Skeletal muscle satellite cell (primary cell): ENCODE measurements around the gene NFASC.

Experiments used
- H3K27me3 ChIP-seq: 2 replicates; pipeline ENCODE4 v1.7.0; 2013; ENCODE audit warnings: low read length; ENCODE audit not compliant: control insufficient read depth, insufficient read depth
- H3K36me3 ChIP-seq: 2 replicates; pipeline ENCODE4 v1.7.0; 2013; ENCODE audit warnings: mild to moderate bottlenecking, control low read depth, low read length; ENCODE audit not compliant: insufficient read depth
- H3K4me1 ChIP-seq: 2 replicates; pipeline ENCODE4 v1.7.0; 2013; ENCODE audit warnings: low read length; ENCODE audit not compliant: control insufficient read depth, insufficient read depth
- H3K4me2 ChIP-seq: 2 replicates; pipeline ENCODE4 v1.7.0; 2013; ENCODE audit warnings: mild to moderate bottlenecking, low read length
- H3K4me3 ChIP-seq: 2 replicates; pipeline ENCODE4 v1.7.0; 2013; ENCODE audit warnings: low read length
- H3K9ac ChIP-seq: 2 replicates; pipeline ENCODE4 v1.7.0; 2013; ENCODE audit warnings: mild to moderate bottlenecking, low read depth, low read length, moderate library complexity
- H3K9me3 ChIP-seq: replicated peaks from 2 replicates; pipeline ENCODE4 v1.7.0; 2013; ENCODE audit warnings: mild to moderate bottlenecking, control low read depth, low read length

NFASC gene

GRCh38 chr1:205061665-205062069 is 191.0 kb downstream of the NFASC start:
- no peaks in the 10 kb centered on the region for H3K4me1 ChIP-seq
- H3K9ac ChIP-seq, result no peak overlapping the region

GRCh38 chr1:205062319-205062718 is 191.7 kb downstream of the NFASC start:
- Histone ChIP-seq H3K4me3 (no peak overlapping the region), H3K4me2 (no peak overlapping the region), H3K27me3 (peaks cover 17% of the 10 kb centered on the region), H3K36me3 (no peaks in the 10 kb centered on the region), H3K4me1 (no peaks in the 10 kb centered on the region), H3K9ac (no peak overlapping the region), H3K9me3 (no peaks in the 10 kb centered on the region)

More at GRCh38 chr1:205061665-205062069, 191.0 kb downstream of the NFASC start:
- peaks cover 17% of the 10 kb centered on the region for H3K27me3 ChIP-seq
- no peaks in the 10 kb centered on the region for H3K36me3 ChIP-seq
- no peak overlapping the region for H3K4me2 ChIP-seq
- H3K4me3 ChIP-seq, result no peak overlapping the region
- H3K9me3 ChIP-seq, result no peaks in the 10 kb centered on the region

GRCh38 chr1:205062895-205063294 is 192.2 kb downstream of the NFASC start:
- Histone ChIP-seq H3K27me3 (peaks cover 17% of the 10 kb centered on the region), H3K9me3 (no peaks in the 10 kb centered on the region), H3K4me1 (no peaks in the 10 kb centered on the region), H3K9ac (no peak overlapping the region), H3K36me3 (no peaks in the 10 kb centered on the region), H3K4me2 (no peak overlapping the region), H3K4me3 (no peak overlapping the region)

- Histone ChIP-seq H3K9me3 (no peaks in the 10 kb centered on the region), H3K4me2 (no peak overlapping the region), H3K4me1 (no peaks in the 10 kb centered on the region), H3K27me3 (peaks cover 12% of the 10 kb centered on the region), H3K9ac (no peak overlapping the region), H3K4me3 (no peak overlapping the region), H3K36me3 (no peaks in the 10 kb centered on the region)
These were observed 193.6 kb downstream of the NFASC start for GRCh38 chr1:205064301-205064700.

- no peak overlapping the region for H3K4me2 ChIP-seq
- H3K9ac ChIP-seq, result no peak overlapping the region
- H3K4me3 ChIP-seq, result no peak overlapping the region
- peaks cover 13% of the 10 kb centered on the region for H3K27me3 ChIP-seq
- H3K36me3 ChIP-seq, result no peaks in the 10 kb centered on the region
- H3K4me1 ChIP-seq, result no peaks in the 10 kb centered on the region
- H3K9me3 ChIP-seq, result no peaks in the 10 kb centered on the region
These were observed 194.2 kb downstream of the NFASC start for GRCh38 chr1:205064741-205065316.

GRCh38 chr1:205065666-205066065 is 195.0 kb downstream of the NFASC start:
- no peak overlapping the region for H3K4me2 ChIP-seq
- H3K36me3 ChIP-seq, result no peaks in the 10 kb centered on the region
- peaks cover 13% of the 10 kb centered on the region for H3K27me3 ChIP-seq
- H3K9me3 ChIP-seq, result no peaks in the 10 kb centered on the region
- no peak overlapping the region for H3K4me3 ChIP-seq
- no peak overlapping the region for H3K9ac ChIP-seq
- H3K4me1 ChIP-seq, result no peaks in the 10 kb centered on the region

- no peak overlapping the region for H3K4me3 ChIP-seq
- no peaks in the 10 kb centered on the region for H3K4me1 ChIP-seq
- no peaks in the 10 kb centered on the region for H3K36me3 ChIP-seq
- H3K4me2 ChIP-seq, result no peak overlapping the region
- no peak overlapping the region for H3K9ac ChIP-seq
- peaks cover 13% of the 10 kb centered on the region for H3K27me3 ChIP-seq
- H3K9me3 ChIP-seq, result no peaks in the 10 kb centered on the region
These were observed 195.6 kb downstream of the NFASC start for GRCh38 chr1:205066141-205066818.

GRCh38 chr1:205067031-205067430 is 196.4 kb downstream of the NFASC start:
- H3K27me3 ChIP-seq, result peaks cover 13% of the 10 kb centered on the region
- no peaks in the 10 kb centered on the region for H3K9me3 ChIP-seq
- no peaks in the 10 kb centered on the region for H3K36me3 ChIP-seq
- no peak overlapping the region for H3K9ac ChIP-seq
- H3K4me3 ChIP-seq, result no peak overlapping the region
- H3K4me2 ChIP-seq, result no peak overlapping the region
- H3K4me1 ChIP-seq, result no peaks in the 10 kb centered on the region

GRCh38 chr1:205068001-205068400 is 197.3 kb downstream of the NFASC start:
- Histone ChIP-seq H3K4me1 (no peaks in the 10 kb centered on the region), H3K9me3 (no peaks in the 10 kb centered on the region), H3K4me2 (no peak overlapping the region), H3K27me3 (peaks cover 10% of the 10 kb centered on the region), H3K9ac (no peak overlapping the region), H3K36me3 (no peaks in the 10 kb centered on the region), H3K4me3 (no peak overlapping the region)

- no peak overlapping the region for H3K9ac ChIP-seq
- H3K4me2 ChIP-seq, result no peak overlapping the region
- H3K4me1 ChIP-seq, result no peaks in the 10 kb centered on the region
- peaks cover 10% of the 10 kb centered on the region for H3K27me3 ChIP-seq
- no peaks in the 10 kb centered on the region for H3K9me3 ChIP-seq
- H3K4me3 ChIP-seq, result no peak overlapping the region
- H3K36me3 ChIP-seq, result no peaks in the 10 kb centered on the region
These were observed 197.9 kb downstream of the NFASC start for GRCh38 chr1:205068457-205069040.

GRCh38 chr1:205069371-205070125 is 198.9 kb downstream of the NFASC start:
- Histone ChIP-seq H3K9me3 (no peaks in the 10 kb centered on the region), H3K4me3 (no peak overlapping the region), H3K27me3 (peaks cover 8% of the 10 kb centered on the region), H3K36me3 (no peaks in the 10 kb centered on the region), H3K4me1 (no peaks in the 10 kb centered on the region), H3K9ac (no peak overlapping the region), H3K4me2 (peak overlapping the region; percentile 58)
